ENCODE results near the gene FEM1A.

GRCh38 chr19:4773047-4773640 lies 18.4 kb upstream of the FEM1A start:
- TF ChIP-seq EGR1 (IDR thresholded peaks at IDR 0.05; ENCODE audit: low read depth in 2 of 2) = no peak
- no peak for TF ChIP-seq CTCF (IDR thresholded peaks at IDR 0.05; ENCODE audit: low read depth, low read length, missing input control)
- TF ChIP-seq RAD21 (IDR thresholded peaks at IDR 0.05) = no peak
- no peak for TF ChIP-seq JUND (IDR thresholded peaks at IDR 0.05)
- no peak for TF ChIP-seq ATF3 (IDR thresholded peaks at IDR 0.05)
- TF ChIP-seq MAX (IDR thresholded peaks at IDR 0.05) = no peak
- no peak for TF ChIP-seq GABPA (IDR thresholded peaks at IDR 0.05 in 1 of 2, conservative IDR thresholded peaks at IDR 0.05 in 1 of 2)
- TF ChIP-seq TAF1 (conservative IDR thresholded peaks at IDR 0.05) = no peak
- TF ChIP-seq SP1 (IDR thresholded peaks at IDR 0.05) = no peak
- TF ChIP-seq YY1 (IDR thresholded peaks at IDR 0.05) = no peak
- no peak for TF ChIP-seq FOXA1 (IDR thresholded peaks at IDR 0.05)
- TF ChIP-seq NR2F2 (IDR thresholded peaks at IDR 0.05) = no peak
- TF ChIP-seq HNF4G (IDR thresholded peaks at IDR 0.05) = no peak
